Measurements from ENCODE around the gene PDE8A. TPM values are rescaled to one million over a fixed set of nuclear protein-coding genes. Genes with fewer than 3 reads are reported as not detected.

PDE8A gene
- total RNA-seq, 1 experiment from 2014 or later = 40.0 TPM

GRCh38 chr15:85024509-85025336 lies 43.1 kb downstream of the PDE8A start:
- ATAC-seq = peak; percentile 74
- no TSS peak for BruUV-seq (replicated peaks)
- H3K4me1 ChIP-seq (ENCODE audit: control insufficient read depth, insufficient read depth, low read length) = peaks cover 22% of the 10 kb centered on the region
- intact Hi-C loops (cut with micrococcal nuclease; ENCODE audit: unreplicated experiment) = no loop called here
- H3K36me3 ChIP-seq (ENCODE audit: control insufficient read depth, insufficient read depth, low read length) = no peaks in the 10 kb centered on the region
- H3K9me3 ChIP-seq (ENCODE audit: control insufficient read depth, insufficient read depth, low read depth, low read length) = no peaks in the 10 kb centered on the region
- peak overlapping the region; percentile 20; the same call in 1 of the 2 replicates for H3K27ac ChIP-seq (ENCODE audit: low read length)
- no peaks in the 10 kb centered on the region for H3K27me3 ChIP-seq (ENCODE audit: control insufficient read depth, insufficient read depth, low read length)
- ChIA-PET CTCF (no interaction called here), POLR2A (no interaction called here)
- DNase-seq (ENCODE audit: low read depth, low spot score) = no peak
- TF ChIP-seq CTCF (IDR thresholded peaks at IDR 0.05) (no peak), SIN3A (IDR thresholded peaks at IDR 0.05; ENCODE audit: borderline replicate concordance, insufficient read depth, low read depth, low read length) (no peak), POLR2AphosphoS5 (IDR thresholded peaks at IDR 0.05; ENCODE audit: low read depth, low read length) (no peak), REST (IDR thresholded peaks at IDR 0.05; ENCODE audit: insufficient read depth in 1 of 2, low read depth in 2 of 2, low read length in 1 of 2) (no peak), TCF7L2 (IDR thresholded peaks at IDR 0.05; ENCODE audit: low read depth, low read length) (no peak)
- H3K4me3 ChIP-seq (ENCODE audit: low read depth in 2 of 2, low read length in 2 of 2) = no peak overlapping the region
- in situ Hi-C loops (cut with HindIII; ENCODE audit: low pct_unique_long_range_greater_than_20kb, low sequenced_read_pairs) = no loop called here

GRCh38 chr15:85025516-85026251 lies 44.0 kb downstream of the PDE8A start:
- ATAC-seq = no peak
- no peak for DNase-seq (ENCODE audit: low read depth, low spot score)
- Histone ChIP-seq H3K36me3 (ENCODE audit: control insufficient read depth, insufficient read depth, low read length) (no peaks in the 10 kb centered on the region), H3K4me3 (ENCODE audit: low read depth in 2 of 2, low read length in 2 of 2) (no peak overlapping the region), H3K4me1 (ENCODE audit: control insufficient read depth, insufficient read depth, low read length) (peaks cover 22% of the 10 kb centered on the region), H3K27me3 (ENCODE audit: control insufficient read depth, insufficient read depth, low read length) (no peaks in the 10 kb centered on the region), H3K9me3 (ENCODE audit: control insufficient read depth, insufficient read depth, low read depth, low read length) (no peaks in the 10 kb centered on the region), H3K27ac (ENCODE audit: low read length) (no peak overlapping the region)
- intact Hi-C loops (cut with micrococcal nuclease; ENCODE audit: unreplicated experiment) (no loop called here), in situ Hi-C loops (cut with HindIII; ENCODE audit: low pct_unique_long_range_greater_than_20kb, low sequenced_read_pairs) (no loop called here)
- TF ChIP-seq CTCF (IDR thresholded peaks at IDR 0.05) = no peak
- no peak for TF ChIP-seq POLR2AphosphoS5 (IDR thresholded peaks at IDR 0.05; ENCODE audit: low read depth, low read length)
- TF ChIP-seq TCF7L2 (IDR thresholded peaks at IDR 0.05; ENCODE audit: low read depth, low read length) = no peak
- no peak for TF ChIP-seq REST (IDR thresholded peaks at IDR 0.05; ENCODE audit: insufficient read depth in 1 of 2, low read depth in 2 of 2, low read length in 1 of 2)
- TF ChIP-seq SIN3A (IDR thresholded peaks at IDR 0.05; ENCODE audit: borderline replicate concordance, insufficient read depth, low read depth, low read length) = no peak
- POLR2A ChIA-PET = interaction anchor here (0.6 kb wide), 1 partner anchor 390 kb away, joined by 6 read pairs; no protein-coding TSS in a partner anchor
- CTCF ChIA-PET = no interaction called here
- no TSS peak for BruUV-seq (replicated peaks)
